Right lobe of liver (tissue), 6 donors: ENCODE data around the gene DNAJC10. TPM values are rescaled to one million over a fixed set of nuclear protein-coding genes. Genes with fewer than 3 reads are reported as not detected.
"Not testable (repeated sequence)": the region's sequence is repeated elsewhere in the genome, so short reads cannot be mapped to it uniquely, and the experiment has no call there.

Experiments used
- ATAC-seq, 4 donors: fragments of 200-7000 bp; cut with Tn5 transposase; one replicate each; pipeline ENCODE4 v1.9.1; 2020; ENCODE audit warnings: mild to moderate bottlenecking in 4 of 4, moderate library complexity in 4 of 4
- DNase-seq, 3 donors: peaks; one replicate each; pipeline ENCODE4 v3.0.0-alpha.2; 2020
- H3K27ac ChIP-seq, 3 donors: fragments of 200-600 bp; one replicate each; pipeline ENCODE4 v1.8.0; 2022
- H3K27me3 ChIP-seq, 2 donors: fragments of 200-600 bp; one replicate each; pipeline ENCODE4 v1.8.0; 2022
- H3K36me3 ChIP-seq, 4 donors: fragments of 200-600 bp; sonication (generic) in 1 of 4; one replicate each; pipeline versions ENCODE4 v1.5.1 to v1.8.0; 2017 to 2022; ENCODE audit warnings: control low read depth in 1 of 4
- H3K4me1 ChIP-seq, 4 donors: fragments of 200-600 bp; sonication (generic) in 1 of 4; one replicate each; pipeline versions ENCODE4 v1.5.1 to v1.8.0; 2017 to 2022; ENCODE audit warnings: control low read depth in 1 of 4
- H3K4me3 ChIP-seq, 3 donors: fragments of 200-600 bp; one replicate each; pipeline ENCODE4 v1.8.0; 2022
- H3K9me3 ChIP-seq, 4 donors: fragments of 200-600 bp; sonication (generic) in 1 of 4; one replicate each; pipeline versions ENCODE4 v1.5.1 to v1.8.0; 2017 to 2022; ENCODE audit warnings: control low read depth in 1 of 4
- CTCF ChIP-seq, 4 donors: fragments of 200-600 bp in 3 of 4; fragments of 450-650 bp in 1 of 4; IDR thresholded peaks; one replicate each; pipeline versions ENCODE4 v1.5.1 to v1.8.0; 2016 to 2022; ENCODE audit warnings: antibody characterized with exemption in 4 of 4, mild to moderate bottlenecking in 2 of 4
- POLR2A ChIP-seq: fragments of 450-650 bp; IDR thresholded peaks from one replicate; pipeline ENCODE4 v1.6.1; 2017; ENCODE audit warnings: antibody characterized with exemption, mild to moderate bottlenecking
- WGBS: methylation state at CpG from one replicate; pipeline ENCODE4 v1.1.6; 2018; ENCODE audit warnings: low coverage, low lambda C conversion rate; ENCODE audit not compliant: insufficient coverage; ENCODE audit errors: missing lambda C conversion rate; 5-methylcytosine and 5-hydroxymethylcytosine counted together
- intact Hi-C, 2 donors: fragments of 100-400 bp; cut with DNase I; formaldehyde crosslinking; loops; one replicate each; pipeline versions ENCODE4 v1.11.2 to v1.14.1; 2022
- total RNA-seq, 6 experiments: library from RNA; depleted of rRNA in 2 of 6; stranded (reverse); fragments of >200 nt in 2 of 6; fragmentation: NEBNext Ultra II Directional in 3 of 6; extraction: Animal tissue kit (Norgen Biotek cat#: 25700) in 3 of 6; gene quantifications; one replicate each; pipeline versions ENCODE4 v1.1.0 to v1.2.4, GENCODE V29; 2016 to 2023
- donor health status: DM: no; HTN: yes; CAD: no.
- donor health status: DM: no; HTN: no; CAD: no.
- donor health status: DM: no; HTN: no; CAD: no.
- donor health status: DM: no; HTN: yes; CAD: no.
- donor health status: DM: no; HTN: yes; CAD: no.

The DNAJC10 gene
- total RNA-seq, 6 experiments from 2014 or later: 26.1 to 37.7 (median 33.0) TPM

DNA sequence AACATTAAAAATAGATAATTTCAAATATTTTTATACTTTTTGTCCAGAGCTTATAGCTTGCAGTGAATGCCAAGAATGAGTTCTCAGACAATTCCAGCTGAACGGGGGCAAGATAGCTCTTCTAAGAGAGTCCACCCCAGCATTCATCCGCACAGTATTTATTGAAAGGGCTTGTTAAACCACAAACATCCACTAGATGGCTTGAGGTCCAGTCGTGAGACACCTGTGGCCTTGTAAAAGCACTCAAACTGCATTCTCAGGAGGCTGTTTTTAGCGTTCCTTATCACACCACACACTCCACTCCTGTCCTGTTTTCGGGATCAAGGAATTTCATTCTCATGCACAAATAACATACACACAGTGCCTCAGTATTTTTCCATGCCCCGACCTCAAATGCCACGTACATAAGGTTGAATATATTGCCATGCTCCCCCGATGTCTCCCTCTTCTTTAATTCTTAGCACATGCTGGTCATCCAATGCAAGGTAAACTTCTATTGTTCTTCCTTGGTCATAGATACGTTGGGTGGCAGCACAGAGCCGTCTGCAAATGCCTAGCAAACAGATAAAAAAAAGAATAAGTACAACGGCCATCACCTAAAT is 47.4 kb downstream of the DNAJC10 start:
- H3K4me1 ChIP-seq: peaks cover 0 to 4% (median 0%) of the 10 kb centered on the region in 4 donors
- peak; percentile 55 to 60 (median 60) for ATAC-seq
- 49% methylated on average over 11 of the region's 11 CpGs for WGBS
- DNase-seq: no peak
- H3K36me3 ChIP-seq: peaks cover 0 to 12% (median 5%) of the 10 kb centered on the region in 4 donors
- no peak overlapping the region for H3K27ac ChIP-seq
- no peaks in the 10 kb centered on the region for H3K9me3 ChIP-seq
- peak; percentile 44 to 57 (median 52) for TF ChIP-seq CTCF (IDR thresholded peaks at IDR 0.05)
- no peak for TF ChIP-seq POLR2A
- intact Hi-C loops: loop anchor here in 1 of 2 donors (10.0 kb wide), 1 partner anchor 221 kb away; no protein-coding TSS in a partner anchor
- H3K27me3 ChIP-seq: no peaks in the 10 kb centered on the region
- no peak overlapping the region for H3K4me3 ChIP-seq

GRCh38 chr2:182766626-182767025 is 50.6 kb downstream of the DNAJC10 start:
- no peaks in the 10 kb centered on the region for H3K36me3 ChIP-seq
- ATAC-seq: peak; percentile 36 to 67 (median 37)
- no peak overlapping the region for H3K4me3 ChIP-seq
- H3K27me3 ChIP-seq: no peaks in the 10 kb centered on the region
- H3K27ac ChIP-seq: no peak overlapping the region
- H3K9me3 ChIP-seq: no peaks in the 10 kb centered on the region
- no peak for DNase-seq
- intact Hi-C loops: loop anchor here in 1 of 2 donors (10.0 kb wide), 1 partner anchor 218 kb away; no protein-coding TSS in a partner anchor
- TF ChIP-seq POLR2A (no peak), CTCF (IDR thresholded peaks at IDR 0.05) (no peak)
- 71% methylated on average over 4 of the region's 6 CpGs for WGBS
- H3K4me1 ChIP-seq: peaks cover 0 to 4% (median 0%) of the 10 kb centered on the region in 4 donors

DNA sequence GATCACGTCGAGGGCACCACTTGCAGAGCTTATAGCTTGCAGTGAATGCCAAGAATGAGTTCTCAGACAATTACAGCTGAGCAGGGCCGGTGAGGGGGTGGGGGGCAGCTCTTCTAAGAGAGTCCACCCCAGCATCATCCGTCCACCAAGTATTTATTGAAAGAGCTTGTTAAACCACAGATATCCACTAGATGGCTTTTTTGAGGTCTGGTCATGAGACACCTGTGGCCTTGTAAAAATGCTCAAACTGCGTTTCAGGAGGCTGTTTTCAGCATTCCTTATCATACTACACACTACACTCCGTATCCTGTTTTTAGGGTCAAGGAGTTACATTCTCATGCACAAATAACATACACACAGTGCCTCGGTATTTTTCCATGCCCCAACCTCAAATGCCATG is 51.5 kb downstream of the DNAJC10 start:
- 47% methylated on average over 6 of the region's 7 CpGs for WGBS
- no peaks in the 10 kb centered on the region for H3K4me1 ChIP-seq
- no peaks in the 10 kb centered on the region for H3K36me3 ChIP-seq
- no peak for TF ChIP-seq POLR2A
- peak; percentile 28 to 48 (median 33) for TF ChIP-seq CTCF (IDR thresholded peaks at IDR 0.05)
- no peak overlapping the region for H3K27ac ChIP-seq
- H3K27me3 ChIP-seq: no peaks in the 10 kb centered on the region
- no peak overlapping the region for H3K4me3 ChIP-seq
- intact Hi-C loops: loop anchor here in 1 of 2 donors (10.0 kb wide), 1 partner anchor 217 kb away; no protein-coding TSS in a partner anchor
- no peaks in the 10 kb centered on the region for H3K9me3 ChIP-seq
- peak; percentile 72 to 77 (median 74) for ATAC-seq
- no peak for DNase-seq

DNA sequence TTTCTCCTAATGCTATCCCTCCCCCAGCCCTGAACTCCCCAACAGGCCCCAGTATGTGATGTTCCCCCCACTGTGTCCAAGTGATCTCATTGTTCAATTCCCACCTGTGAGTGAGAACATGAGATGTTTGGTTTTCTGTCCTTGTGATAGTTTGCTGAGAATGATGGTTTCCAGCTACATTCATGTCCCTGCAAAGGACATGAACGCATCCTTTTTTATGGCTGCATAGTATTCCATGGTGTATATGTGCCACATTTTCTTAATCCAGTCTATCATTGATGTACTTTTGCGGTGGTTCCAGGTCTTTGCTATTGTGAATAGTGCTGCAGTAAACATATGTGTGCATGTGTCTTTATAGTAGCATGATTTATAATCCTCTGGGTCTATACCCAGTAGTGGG is 52.9 kb downstream of the DNAJC10 start:
- intact Hi-C loops: loop anchor here in 1 of 2 donors (10.0 kb wide), 1 partner anchor 216 kb away; no protein-coding TSS in a partner anchor
- H3K9me3 ChIP-seq, H3K36me3 ChIP-seq, H3K27ac ChIP-seq, H3K4me3 ChIP-seq, ATAC-seq, H3K27me3 ChIP-seq, DNase-seq, H3K4me1 ChIP-seq: not testable (repeated sequence)
- 100% methylated on average over 2 of the region's 2 CpGs for WGBS

DNA sequence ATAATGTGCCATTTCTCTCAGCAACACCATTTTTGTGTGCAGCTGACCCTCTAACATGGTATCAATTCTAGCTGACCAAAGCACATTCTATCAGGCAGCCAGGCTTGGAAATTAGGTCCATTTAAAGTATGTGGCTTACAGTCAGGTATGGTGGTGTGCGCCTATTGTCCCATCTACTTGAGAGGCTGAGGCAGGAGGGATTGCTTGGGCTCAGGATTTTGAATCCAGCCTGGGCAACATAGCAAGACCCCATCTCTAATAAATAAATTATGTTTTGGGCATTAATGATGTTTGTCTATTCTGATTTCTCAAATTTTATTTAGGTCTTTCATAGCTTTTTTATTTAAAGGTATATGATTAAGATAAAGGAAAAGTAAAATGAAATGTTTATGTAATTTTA is 63.3 kb downstream of the DNAJC10 start:
- H3K36me3 ChIP-seq: peaks cover 0 to 7% (median 6%) of the 10 kb centered on the region in 4 donors
- no peak overlapping the region for H3K4me3 ChIP-seq
- TF ChIP-seq CTCF (IDR thresholded peaks at IDR 0.05): no peak
- no peak for TF ChIP-seq POLR2A
- intact Hi-C loops: no loop called here
- no CpG with 5 or more reads among the region's 1 CpG for WGBS
- DNase-seq (no peak), ATAC-seq (no peak)
- H3K27me3 ChIP-seq: no peaks in the 10 kb centered on the region
- H3K9me3 ChIP-seq: no peaks in the 10 kb centered on the region
- no peaks in the 10 kb centered on the region for H3K4me1 ChIP-seq
- H3K27ac ChIP-seq: no peak overlapping the region

GRCh38 chr2:182781099-182781498 is 65.0 kb downstream of the DNAJC10 start:
- intact Hi-C loops, H3K9me3 ChIP-seq, H3K4me3 ChIP-seq, DNase-seq, ATAC-seq, H3K27me3 ChIP-seq, H3K36me3 ChIP-seq, H3K27ac ChIP-seq, H3K4me1 ChIP-seq: not testable (repeated sequence)
- WGBS: 92% methylated on average over 8 of the region's 8 CpGs

GRCh38 chr2:182782686-182783085 is 66.6 kb downstream of the DNAJC10 start:
- H3K4me3 ChIP-seq, H3K27me3 ChIP-seq, DNase-seq, H3K27ac ChIP-seq, H3K4me1 ChIP-seq, intact Hi-C loops, H3K36me3 ChIP-seq, ATAC-seq, H3K9me3 ChIP-seq: not testable (repeated sequence)
- WGBS: 50% methylated on average over 3 of the region's 3 CpGs
